ENCODE measurements around the gene PAFAH2.

PAFAH2 gene

GRCh38 chr1:26038477-26038876 is 40.6 kb upstream of the PAFAH2 start:
- H3K4me1 ChIP-seq (ENCODE audit: insufficient read depth, low read length), result peaks cover 7% of the 10 kb centered on the region
- H3K27ac ChIP-seq (ENCODE audit: low read depth, low read length), result no peak overlapping the region
- no peaks in the 10 kb centered on the region for H3K36me3 ChIP-seq (ENCODE audit: insufficient read depth, low read length)
- H3K4me3 ChIP-seq (ENCODE audit: low read depth in 1 of 2, low read length in 2 of 2), result no peak overlapping the region
- H3K9me3 ChIP-seq (ENCODE audit: low read length), result no peaks in the 10 kb centered on the region
- no peak overlapping the region for H3K9ac ChIP-seq (ENCODE audit: low read length)
- H3K27me3 ChIP-seq (ENCODE audit: control insufficient read depth in 1 of 2, insufficient read depth in 2 of 2, low read length in 2 of 2), result peaks cover 0 to 5% of the 10 kb centered on the region in 2 donors

- Histone ChIP-seq H3K9me3 (ENCODE audit: low read length) (no peaks in the 10 kb centered on the region), H3K36me3 (ENCODE audit: insufficient read depth, low read length) (no peaks in the 10 kb centered on the region), H3K27ac (ENCODE audit: low read depth, low read length) (no peak overlapping the region), H3K4me1 (ENCODE audit: insufficient read depth, low read length) (peaks cover 7% of the 10 kb centered on the region), H3K27me3 (ENCODE audit: control insufficient read depth in 1 of 2, insufficient read depth in 2 of 2, low read length in 2 of 2) (peaks cover 0 to 5% of the 10 kb centered on the region in 2 donors), H3K9ac (ENCODE audit: low read length) (no peak overlapping the region), H3K4me3 (ENCODE audit: low read depth in 1 of 2, low read length in 2 of 2) (no peak overlapping the region)
These were observed 40.0 kb upstream of the PAFAH2 start for GRCh38 chr1:26037904-26038303.

- Histone ChIP-seq H3K9ac (ENCODE audit: low read length) (no peak overlapping the region), H3K4me3 (ENCODE audit: low read depth in 1 of 2, low read length in 2 of 2) (no peak overlapping the region), H3K9me3 (ENCODE audit: low read length) (no peaks in the 10 kb centered on the region), H3K36me3 (ENCODE audit: insufficient read depth, low read length) (no peaks in the 10 kb centered on the region), H3K27me3 (ENCODE audit: control insufficient read depth in 1 of 2, insufficient read depth in 2 of 2, low read length in 2 of 2) (peaks cover 0 to 5% of the 10 kb centered on the region in 2 donors), H3K27ac (ENCODE audit: low read depth, low read length) (no peak overlapping the region), H3K4me1 (ENCODE audit: insufficient read depth, low read length) (peaks cover 7% of the 10 kb centered on the region)
These were observed 39.0 kb upstream of the PAFAH2 start for GRCh38 chr1:26036756-26037281.

- H3K4me1 ChIP-seq (ENCODE audit: insufficient read depth, low read length), result peaks cover 7% of the 10 kb centered on the region
- H3K9me3 ChIP-seq (ENCODE audit: low read length), result no peaks in the 10 kb centered on the region
- H3K9ac ChIP-seq (ENCODE audit: low read length), result peak overlapping the region; percentile 79
- peak overlapping the region; percentile 94 for H3K27ac ChIP-seq (ENCODE audit: low read depth, low read length)
- peak overlapping the region; percentile 84 to 91 for H3K4me3 ChIP-seq (ENCODE audit: low read depth in 1 of 2, low read length in 2 of 2)
- no peaks in the 10 kb centered on the region for H3K27me3 ChIP-seq (ENCODE audit: control insufficient read depth in 1 of 2, insufficient read depth in 2 of 2, low read length in 2 of 2)
- no peaks in the 10 kb centered on the region for H3K36me3 ChIP-seq (ENCODE audit: insufficient read depth, low read length)
These were observed 38.3 kb upstream of the PAFAH2 start for GRCh38 chr1:26035959-26036755.

- peak overlapping the region; percentile 79 for H3K9ac ChIP-seq (ENCODE audit: low read length)
- H3K4me3 ChIP-seq (ENCODE audit: low read depth in 1 of 2, low read length in 2 of 2), result peak overlapping the region; percentile 84 to 91
- H3K27ac ChIP-seq (ENCODE audit: low read depth, low read length), result peak overlapping the region; percentile 94
- H3K27me3 ChIP-seq (ENCODE audit: control insufficient read depth in 1 of 2, insufficient read depth in 2 of 2, low read length in 2 of 2), result no peaks in the 10 kb centered on the region
- H3K36me3 ChIP-seq (ENCODE audit: insufficient read depth, low read length), result no peaks in the 10 kb centered on the region
- H3K4me1 ChIP-seq (ENCODE audit: insufficient read depth, low read length), result peaks cover 7% of the 10 kb centered on the region
- no peaks in the 10 kb centered on the region for H3K9me3 ChIP-seq (ENCODE audit: low read length)
These were observed 37.5 kb upstream of the PAFAH2 start for GRCh38 chr1:26035203-26035958.

GRCh38 chr1:26034504-26035202 is 36.8 kb upstream of the PAFAH2 start:
- peak overlapping the region; percentile 84 to 91 for H3K4me3 ChIP-seq (ENCODE audit: low read depth in 1 of 2, low read length in 2 of 2)
- peaks cover 7% of the 10 kb centered on the region for H3K4me1 ChIP-seq (ENCODE audit: insufficient read depth, low read length)
- no peaks in the 10 kb centered on the region for H3K36me3 ChIP-seq (ENCODE audit: insufficient read depth, low read length)
- no peak overlapping the region for H3K27ac ChIP-seq (ENCODE audit: low read depth, low read length)
- H3K27me3 ChIP-seq (ENCODE audit: control insufficient read depth in 1 of 2, insufficient read depth in 2 of 2, low read length in 2 of 2), result no peaks in the 10 kb centered on the region
- no peaks in the 10 kb centered on the region for H3K9me3 ChIP-seq (ENCODE audit: low read length)
- H3K9ac ChIP-seq (ENCODE audit: low read length), result no peak overlapping the region

GRCh38 chr1:26032656-26033357 is 34.9 kb upstream of the PAFAH2 start:
- Histone ChIP-seq H3K9me3 (ENCODE audit: low read length) (no peaks in the 10 kb centered on the region), H3K27me3 (ENCODE audit: control insufficient read depth in 1 of 2, insufficient read depth in 2 of 2, low read length in 2 of 2) (no peaks in the 10 kb centered on the region), H3K27ac (ENCODE audit: low read depth, low read length) (no peak overlapping the region), H3K36me3 (ENCODE audit: insufficient read depth, low read length) (no peaks in the 10 kb centered on the region), H3K4me1 (ENCODE audit: insufficient read depth, low read length) (peaks cover 7% of the 10 kb centered on the region), H3K4me3 (ENCODE audit: low read depth in 1 of 2, low read length in 2 of 2) (no peak overlapping the region), H3K9ac (ENCODE audit: low read length) (no peak overlapping the region)

- Histone ChIP-seq H3K36me3 (ENCODE audit: insufficient read depth, low read length) (no peaks in the 10 kb centered on the region), H3K4me1 (ENCODE audit: insufficient read depth, low read length) (peaks cover 7% of the 10 kb centered on the region), H3K27ac (ENCODE audit: low read depth, low read length) (no peak overlapping the region), H3K4me3 (ENCODE audit: low read depth in 1 of 2, low read length in 2 of 2) (no peak overlapping the region), H3K9ac (ENCODE audit: low read length) (no peak overlapping the region), H3K9me3 (ENCODE audit: low read length) (no peaks in the 10 kb centered on the region), H3K27me3 (ENCODE audit: control insufficient read depth in 1 of 2, insufficient read depth in 2 of 2, low read length in 2 of 2) (no peaks in the 10 kb centered on the region)
These were observed 33.9 kb upstream of the PAFAH2 start for GRCh38 chr1:26031611-26032220.

- no peaks in the 10 kb centered on the region for H3K27me3 ChIP-seq (ENCODE audit: control insufficient read depth in 1 of 2, insufficient read depth in 2 of 2, low read length in 2 of 2)
- no peak overlapping the region for H3K27ac ChIP-seq (ENCODE audit: low read depth, low read length)
- peaks cover 7% of the 10 kb centered on the region for H3K4me1 ChIP-seq (ENCODE audit: insufficient read depth, low read length)
- H3K9me3 ChIP-seq (ENCODE audit: low read length), result no peaks in the 10 kb centered on the region
- no peak overlapping the region for H3K4me3 ChIP-seq (ENCODE audit: low read depth in 1 of 2, low read length in 2 of 2)
- H3K9ac ChIP-seq (ENCODE audit: low read length), result no peak overlapping the region
- no peaks in the 10 kb centered on the region for H3K36me3 ChIP-seq (ENCODE audit: insufficient read depth, low read length)
These were observed 33.3 kb upstream of the PAFAH2 start for GRCh38 chr1:26031196-26031595.

- Histone ChIP-seq H3K9ac (ENCODE audit: low read length) (no peak overlapping the region), H3K36me3 (ENCODE audit: insufficient read depth, low read length) (no peaks in the 10 kb centered on the region), H3K9me3 (ENCODE audit: low read length) (no peaks in the 10 kb centered on the region)
These were observed 32.1 kb upstream of the PAFAH2 start for GRCh38 chr1:26029864-26030481.

More at GRCh38 chr1:26029864-26030481, 32.1 kb upstream of the PAFAH2 start:
- H3K27me3 ChIP-seq (ENCODE audit: control insufficient read depth in 1 of 2, insufficient read depth in 2 of 2, low read length in 2 of 2), result no peaks in the 10 kb centered on the region
- H3K4me1 ChIP-seq (ENCODE audit: insufficient read depth, low read length), result peaks cover 5% of the 10 kb centered on the region
- no peak overlapping the region for H3K4me3 ChIP-seq (ENCODE audit: low read depth in 1 of 2, low read length in 2 of 2)
- H3K27ac ChIP-seq (ENCODE audit: low read depth, low read length), result no peak overlapping the region
